GM18511 (cell line): ENCODE measurements around the gene GSE1.

Source experiments
- ATAC-seq: cut with Tn5 transposase; IDR thresholded peaks from one replicate; pipeline ENCODE4 v1.9.1; 2021; ENCODE audit warnings: mild to moderate bottlenecking, moderate library complexity; ENCODE audit not compliant: unreplicated experiment

Gene GSE1

GRCh38 chr16:85717393-85718152, 104.5 kb downstream of the GSE1 start:
- no peak for ATAC-seq

DNA sequence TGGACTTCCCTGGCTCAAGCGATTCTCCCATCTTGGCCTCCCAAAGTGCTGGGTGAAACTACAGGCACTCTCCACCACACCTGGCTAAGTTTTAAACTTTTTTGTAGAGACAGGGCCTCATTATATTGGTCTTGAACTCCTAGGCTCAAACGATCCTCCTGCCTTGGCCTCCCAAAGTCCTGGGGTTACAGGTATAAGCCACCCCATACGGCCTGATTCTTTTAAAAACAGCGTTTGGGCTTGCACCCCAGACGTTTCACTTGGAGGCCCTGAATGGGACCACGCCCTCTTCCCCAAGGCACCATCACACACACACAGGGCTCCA, 105.0 kb downstream of the GSE1 start:
- ATAC-seq: no peak

- no peak for ATAC-seq
Measured at GRCh38 chr16:85718682-85719081, 105.6 kb downstream of the GSE1 start.

GRCh38 chr16:85719605-85720301, 106.6 kb downstream of the GSE1 start:
- ATAC-seq: no peak

- no peak for ATAC-seq
Measured at GRCh38 chr16:85720302-85720637, 107.1 kb downstream of the GSE1 start.

GRCh38 chr16:85722128-85722893, 109.2 kb downstream of the GSE1 start:
- ATAC-seq: no peak

GRCh38 chr16:85724126-85724879, 111.2 kb downstream of the GSE1 start:
- no peak for ATAC-seq

DNA sequence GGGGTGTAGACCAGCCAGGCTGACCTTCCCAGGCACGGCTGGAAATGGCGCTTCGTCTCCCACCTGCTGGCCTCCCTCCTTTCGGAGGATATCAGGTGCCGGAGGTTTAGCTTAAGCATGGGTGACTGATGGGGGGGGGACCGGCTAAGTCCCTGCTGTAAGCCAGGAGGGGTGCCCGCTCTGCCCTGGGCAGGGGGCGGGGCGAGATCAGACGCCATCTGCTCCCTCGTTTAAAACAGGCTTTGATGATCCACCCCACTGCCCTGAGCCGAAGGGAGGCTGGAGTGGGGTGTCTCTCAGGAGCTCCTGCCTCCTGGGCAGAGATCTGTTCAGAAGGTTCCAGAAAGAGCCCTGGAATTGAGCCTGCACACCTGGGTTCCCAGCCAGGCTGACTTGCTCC, 111.8 kb downstream of the GSE1 start:
- no peak for ATAC-seq
